Measurements from ENCODE around the gene FGF22. TPM values are rescaled to one million over a fixed set of nuclear protein-coding genes. Genes with fewer than 3 reads are reported as not detected.
"Not testable (repeated sequence)": the region's sequence is repeated elsewhere in the genome, so short reads cannot be mapped to it uniquely, and the experiment has no call there.

FGF22 gene
- total RNA-seq, 2 donors from 2014 or later: not detected

DNA sequence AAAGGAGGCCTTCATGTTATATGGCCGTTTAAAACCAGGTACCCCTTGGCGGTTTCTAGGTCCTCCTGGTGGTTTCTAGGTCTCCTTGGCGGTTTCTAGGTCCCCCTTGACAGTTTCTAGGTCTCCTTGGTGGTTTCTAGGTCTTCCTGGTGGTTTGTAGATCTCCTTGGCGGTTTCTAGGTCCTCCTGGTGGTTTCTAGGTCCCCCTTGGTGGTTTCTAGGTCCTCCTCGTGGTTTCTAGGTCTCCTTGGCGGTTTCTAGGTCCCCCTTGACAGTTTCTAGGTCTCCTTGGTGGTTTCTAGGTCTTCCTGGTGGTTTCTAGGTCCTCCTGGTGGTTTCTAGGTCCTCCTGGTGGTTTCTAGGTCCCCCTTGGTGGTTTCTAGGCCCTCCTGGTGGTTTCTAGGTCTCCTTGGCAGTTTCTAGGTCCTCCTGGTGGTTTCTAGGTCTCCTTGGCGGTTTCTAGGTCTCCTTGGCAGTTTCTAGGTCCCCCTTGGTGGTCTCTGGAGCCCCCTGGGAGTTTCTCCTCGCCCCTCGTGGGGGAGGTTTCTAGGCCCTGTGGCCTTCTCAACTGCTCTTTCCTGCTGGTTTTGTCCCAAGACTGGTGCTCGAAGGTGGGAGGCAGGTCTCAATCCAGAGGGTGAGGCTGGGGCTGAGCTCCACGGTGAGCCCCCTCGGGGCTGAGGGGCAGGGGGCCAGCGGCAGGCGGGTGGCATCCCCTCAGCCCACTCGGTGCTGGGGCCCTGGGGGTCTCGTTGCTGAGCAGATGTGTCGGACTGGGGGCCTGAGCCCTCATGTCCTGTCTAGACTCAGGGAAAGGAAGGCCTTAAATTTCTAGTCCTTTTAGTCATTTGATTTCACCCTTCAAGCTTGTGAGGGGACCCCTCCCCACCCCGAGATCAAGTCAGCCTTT lies 42.0 kb upstream of the FGF22 start:
- no peaks in the 10 kb centered on the region for H3K4me1 ChIP-seq
- no peak overlapping the region for H3K9ac ChIP-seq (ENCODE audit: low read depth in 2 of 2, low read length in 2 of 2)
- TF ChIP-seq, protein P1, sequence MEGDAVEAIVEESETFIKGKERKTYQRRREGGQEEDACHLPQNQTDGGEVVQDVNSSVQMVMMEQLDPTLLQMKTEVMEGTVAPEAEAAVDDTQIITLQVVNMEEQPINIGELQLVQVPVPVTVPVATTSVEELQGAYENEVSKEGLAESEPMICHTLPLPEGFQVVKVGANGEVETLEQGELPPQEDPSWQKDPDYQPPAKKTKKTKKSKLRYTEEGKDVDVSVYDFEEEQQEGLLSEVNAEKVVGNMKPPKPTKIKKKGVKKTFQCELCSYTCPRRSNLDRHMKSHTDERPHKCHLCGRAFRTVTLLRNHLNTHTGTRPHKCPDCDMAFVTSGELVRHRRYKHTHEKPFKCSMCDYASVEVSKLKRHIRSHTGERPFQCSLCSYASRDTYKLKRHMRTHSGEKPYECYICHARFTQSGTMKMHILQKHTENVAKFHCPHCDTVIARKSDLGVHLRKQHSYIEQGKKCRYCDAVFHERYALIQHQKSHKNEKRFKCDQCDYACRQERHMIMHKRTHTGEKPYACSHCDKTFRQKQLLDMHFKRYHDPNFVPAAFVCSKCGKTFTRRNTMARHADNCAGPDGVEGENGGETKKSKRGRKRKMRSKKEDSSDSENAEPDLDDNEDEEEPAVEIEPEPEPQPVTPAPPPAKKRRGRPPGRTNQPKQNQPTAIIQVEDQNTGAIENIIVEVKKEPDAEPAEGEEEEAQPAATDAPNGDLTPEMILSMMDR (IDR thresholded peaks at IDR 0.05): no peak
- no peaks in the 10 kb centered on the region for H3K27me3 ChIP-seq
- H3K36me3 ChIP-seq: no peaks in the 10 kb centered on the region
- H3K4me3 ChIP-seq: no peak overlapping the region
- no peaks in the 10 kb centered on the region for H3K9me3 ChIP-seq
- intact Hi-C loops (cut with DNase I): no loop called here
- DNase-seq: no peak
- H3K27ac ChIP-seq: no peak overlapping the region

DNA sequence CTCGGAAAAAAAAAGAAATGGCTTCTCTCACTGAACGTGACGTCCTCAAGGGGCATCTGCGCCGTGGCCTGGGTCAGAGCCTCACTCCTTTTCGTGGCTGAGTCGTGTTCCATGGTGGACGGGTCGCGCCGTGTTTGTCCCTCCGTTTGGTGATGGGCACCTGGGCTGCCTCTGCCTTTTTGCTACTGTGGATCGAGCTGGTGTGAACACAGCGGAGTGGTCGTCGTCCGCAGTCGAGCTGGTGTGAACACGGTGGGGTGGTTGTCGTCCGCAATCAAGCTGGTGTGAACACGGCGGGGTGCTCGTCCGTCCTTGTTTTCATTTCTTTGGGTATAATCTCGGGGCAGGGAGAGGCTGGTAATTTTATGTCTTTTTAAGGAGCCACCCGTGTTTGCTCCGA lies 38.4 kb upstream of the FGF22 start:
- no peak overlapping the region for H3K4me3 ChIP-seq
- no peak for DNase-seq
- no peaks in the 10 kb centered on the region for H3K36me3 ChIP-seq
- H3K4me1 ChIP-seq: no peaks in the 10 kb centered on the region
- no peak overlapping the region for H3K27ac ChIP-seq
- H3K9me3 ChIP-seq: no peaks in the 10 kb centered on the region
- intact Hi-C loops (cut with DNase I): no loop called here
- no peaks in the 10 kb centered on the region for H3K27me3 ChIP-seq
- no peak overlapping the region for H3K9ac ChIP-seq (ENCODE audit: low read depth in 2 of 2, low read length in 2 of 2)
- TF ChIP-seq, protein P1 (IDR thresholded peaks at IDR 0.05): no peak

DNA sequence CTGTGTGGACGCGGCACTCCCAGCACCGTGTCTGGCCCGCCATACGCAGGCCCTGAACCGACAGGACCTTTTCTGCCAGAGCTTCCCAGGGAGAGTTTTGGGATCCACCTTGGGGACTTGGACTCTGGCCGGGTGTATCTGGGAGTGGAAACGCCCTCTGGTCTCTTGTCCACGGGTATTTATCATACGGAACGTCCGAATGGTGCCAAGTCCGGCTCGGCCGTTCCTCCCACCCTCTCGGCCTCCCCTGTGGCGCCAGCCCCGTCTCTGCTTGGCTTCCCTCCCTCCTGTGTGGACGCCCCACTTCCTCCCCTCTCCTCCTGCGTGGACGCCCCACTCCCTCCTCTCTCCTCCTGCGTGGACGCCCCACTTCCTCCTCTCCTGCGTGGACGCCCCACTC lies 37.9 kb upstream of the FGF22 start:
- Histone ChIP-seq H3K36me3 (no peaks in the 10 kb centered on the region), H3K9me3 (no peaks in the 10 kb centered on the region), H3K27me3 (no peaks in the 10 kb centered on the region), H3K27ac (no peak overlapping the region), H3K9ac (ENCODE audit: low read depth in 2 of 2, low read length in 2 of 2) (no peak overlapping the region), H3K4me1 (no peaks in the 10 kb centered on the region), H3K4me3 (no peak overlapping the region)
- TF ChIP-seq, protein P1 (IDR thresholded peaks at IDR 0.05): no peak
- intact Hi-C loops (cut with DNase I): no loop called here
- DNase-seq: no peak

DNA sequence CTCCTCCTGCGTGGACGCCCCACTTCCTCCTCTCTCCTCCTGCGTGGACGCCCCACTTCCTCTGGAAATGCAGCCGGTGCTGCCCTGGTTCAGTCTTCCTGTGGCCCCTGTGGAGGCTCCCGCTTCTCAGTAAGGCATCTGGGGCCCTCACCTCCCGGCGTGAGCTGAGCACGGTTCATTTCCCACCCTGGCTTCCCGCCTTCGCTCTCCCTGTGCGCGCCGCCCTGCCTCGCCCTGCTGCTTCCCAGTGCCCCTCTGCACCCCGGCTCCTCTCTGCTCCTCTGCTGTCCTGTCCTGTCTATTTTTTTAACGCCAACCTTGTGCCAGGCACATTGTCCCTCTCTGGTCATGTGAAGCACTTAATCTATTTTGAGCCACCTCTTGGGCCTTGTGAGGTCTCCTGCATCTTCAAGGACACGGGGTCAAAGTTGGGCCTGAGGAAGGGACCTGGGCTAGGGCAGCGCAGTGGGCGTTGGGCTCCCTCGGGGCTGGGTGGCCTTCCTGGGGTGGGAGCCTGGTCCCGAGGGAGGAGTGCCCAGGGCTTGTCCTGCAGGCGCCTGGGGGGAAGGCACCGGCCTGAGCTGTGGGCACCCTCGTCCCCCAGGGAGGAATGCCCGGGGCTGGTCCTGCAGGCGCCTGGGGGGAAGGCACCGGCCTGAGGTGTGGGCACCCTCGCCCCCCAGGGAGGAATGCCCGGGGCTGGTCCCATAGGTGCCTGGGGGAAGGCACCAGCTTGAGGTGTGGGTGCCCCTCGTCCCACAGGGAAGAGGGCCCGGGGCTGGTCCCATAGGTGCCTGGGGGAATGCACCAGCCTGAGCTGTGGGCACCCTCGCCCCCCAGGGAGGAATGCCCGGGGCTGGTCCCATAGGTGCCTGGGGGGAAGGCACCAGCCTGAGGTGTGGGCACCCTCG lies 37.0 kb upstream of the FGF22 start:
- H3K9me3 ChIP-seq: no peaks in the 10 kb centered on the region
- intact Hi-C loops (cut with DNase I): no loop called here
- TF ChIP-seq, protein P1 (IDR thresholded peaks at IDR 0.05): no peak
- no peak for DNase-seq
- no peaks in the 10 kb centered on the region for H3K36me3 ChIP-seq
- no peak overlapping the region for H3K27ac ChIP-seq
- no peak overlapping the region for H3K9ac ChIP-seq (ENCODE audit: low read depth in 2 of 2, low read length in 2 of 2)
- no peak overlapping the region for H3K4me3 ChIP-seq
- H3K27me3 ChIP-seq: no peaks in the 10 kb centered on the region
- H3K4me1 ChIP-seq: no peaks in the 10 kb centered on the region

DNA sequence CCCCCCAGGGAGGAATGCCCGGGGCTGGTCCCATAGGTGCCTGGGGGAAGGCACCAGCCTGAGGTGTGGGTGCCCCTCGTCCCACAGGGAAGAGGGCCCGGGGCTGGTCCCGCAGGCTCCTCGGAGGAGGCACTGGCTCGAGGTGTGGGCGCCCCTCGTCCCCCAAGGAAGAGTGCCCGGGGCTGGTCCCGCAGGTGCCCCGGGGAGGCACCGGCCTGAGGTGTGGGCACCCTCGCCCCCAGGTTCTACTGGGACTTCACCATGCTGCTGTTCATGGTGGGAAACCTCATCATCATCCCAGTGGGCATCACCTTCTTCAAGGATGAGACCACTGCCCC lies 36.4 kb upstream of the FGF22 start:
- DNase-seq; H3K27me3 ChIP-seq; H3K4me3 ChIP-seq; H3K9ac ChIP-seq (ENCODE audit: low read depth in 2 of 2, low read length in 2 of 2); H3K36me3 ChIP-seq; H3K4me1 ChIP-seq; H3K9me3 ChIP-seq; intact Hi-C loops (cut with DNase I); H3K27ac ChIP-seq: not testable (repeated sequence)

DNA sequence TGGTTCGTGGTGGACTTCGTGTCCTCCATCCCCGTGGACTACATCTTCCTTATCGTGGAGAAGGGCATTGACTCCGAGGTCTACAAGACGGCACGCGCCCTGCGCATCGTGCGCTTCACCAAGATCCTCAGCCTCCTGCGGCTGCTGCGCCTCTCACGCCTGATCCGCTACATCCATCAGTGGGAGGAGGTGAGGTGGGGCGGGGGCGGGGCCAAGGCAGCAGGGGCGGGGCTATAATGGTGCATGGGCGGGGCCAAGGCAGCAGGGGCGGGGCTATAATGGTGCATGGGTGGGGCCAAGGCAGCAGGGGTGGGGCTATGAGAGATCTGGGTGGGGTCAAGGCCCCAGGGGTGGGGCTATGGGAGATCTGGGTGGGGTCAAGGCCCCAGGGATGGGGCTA lies 35.9 kb upstream of the FGF22 start:
- H3K9ac ChIP-seq (ENCODE audit: low read depth in 2 of 2, low read length in 2 of 2); H3K4me1 ChIP-seq; DNase-seq; H3K9me3 ChIP-seq; H3K36me3 ChIP-seq; H3K27ac ChIP-seq; intact Hi-C loops (cut with DNase I); H3K4me3 ChIP-seq; H3K27me3 ChIP-seq: not testable (repeated sequence)

Data from colonic mucosa (tissue), 4 donors.